ENCODE measurements around the gene TIMP2. TPM values are rescaled to one million over a fixed set of nuclear protein-coding genes. Genes with fewer than 3 reads are reported as not detected.
A peak's percentile ranks its signal among the peaks of the same experiment; 100 is the strongest.

Gene TIMP2
- polyA plus RNA-seq, 2 of the 4 experiments (the other 2 are of a cell fraction) = 68.1 to 166 TPM

DNA sequence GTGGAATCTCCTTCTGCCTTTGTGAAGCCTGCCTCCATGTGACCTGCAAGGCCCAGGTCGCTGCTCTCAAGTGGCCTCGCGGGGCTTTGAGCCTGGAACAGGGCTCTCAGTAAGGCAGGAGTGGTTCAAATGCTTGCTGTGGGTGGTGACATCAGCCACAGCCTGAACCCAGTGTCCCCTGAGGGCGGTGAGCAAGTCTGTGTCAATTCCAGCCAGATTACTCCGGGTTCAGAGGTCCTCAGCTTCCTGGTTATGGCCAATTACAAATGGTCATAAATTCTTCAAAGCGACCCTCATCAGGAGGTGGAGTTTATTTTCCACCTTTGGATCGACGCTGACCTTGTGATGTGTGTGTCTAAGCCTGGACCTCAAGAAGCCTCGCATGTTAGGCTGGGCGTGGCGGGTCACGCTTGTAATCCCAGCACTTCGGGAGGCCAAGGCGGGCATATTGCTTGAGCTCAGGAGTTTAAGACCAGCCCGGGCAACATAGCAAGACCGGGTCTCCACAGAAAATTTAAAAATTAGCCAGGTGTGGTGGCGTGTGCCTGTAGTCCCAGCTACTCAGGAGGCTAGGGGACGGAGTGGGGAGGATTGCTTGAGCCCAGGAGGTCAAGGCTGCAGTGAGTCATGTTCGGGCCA is 37.3 kb upstream of the TIMP2 start:
- H3K4me1 ChIP-seq = peaks cover 24% of the 10 kb centered on the region
- DNase-seq (ENCODE audit: low read depth in 1 of 2, low spot score in 1 of 2) (peak in 1 of 2 experiments; percentile 57), FAIRE-seq (no peak), ATAC-seq (no peak)
- H3K4me3 ChIP-seq = no peak overlapping the region
- 64% methylated on average over 19 of the region's 19 CpGs for WGBS (ENCODE audit: missing lambda C conversion rate)
- no peaks in the 10 kb centered on the region for H3K9me3 ChIP-seq
- H3K4me2 ChIP-seq = 0 out of 3 replicates have a peak overlapping the region, but pooled peaks have one; percentile 4
- TF ChIP-seq, protein P1, sequence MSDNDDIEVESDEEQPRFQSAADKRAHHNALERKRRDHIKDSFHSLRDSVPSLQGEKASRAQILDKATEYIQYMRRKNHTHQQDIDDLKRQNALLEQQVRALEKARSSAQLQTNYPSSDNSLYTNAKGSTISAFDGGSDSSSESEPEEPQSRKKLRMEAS (IDR thresholded peaks at IDR 0.05) = 0 out of 2 replicates have a peak, but pooled peaks have one; percentile 31
- no peak for TF ChIP-seq HOXB5 (CRISPR knock-in tag; IDR thresholded peaks at IDR 0.05)
- peak overlapping the region; percentile 5 to 54; a peak in 4 of 6 replicates for H3K27ac ChIP-seq
- CTCF ChIA-PET = interaction anchor here (0.6 to 12.6 kb wide), 8 partner anchors 9 to 92 kb away, joined by 3 to 321 read pairs (median 4); no protein-coding TSS in a partner anchor
- POLR2A ChIA-PET = no interaction called here

DNA sequence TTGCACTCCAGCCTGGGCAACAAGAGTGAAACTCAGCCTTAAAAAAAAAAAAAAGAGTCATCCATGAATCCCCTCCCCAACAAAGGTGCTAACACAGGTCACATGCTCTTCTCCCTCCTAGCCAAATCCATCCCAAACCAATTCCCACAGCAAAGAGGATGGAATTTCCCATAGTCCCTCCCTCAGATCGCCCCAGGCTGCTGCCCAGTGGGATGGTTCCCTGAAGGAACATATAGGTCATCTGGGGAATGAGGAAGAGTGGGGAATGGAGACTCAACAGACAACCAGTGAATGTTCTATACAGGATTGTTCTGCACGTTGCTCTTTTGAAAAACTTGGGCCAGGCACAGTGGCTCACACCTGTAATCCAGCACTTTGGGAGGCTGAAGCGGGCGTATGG is 36.4 kb upstream of the TIMP2 start:
- CTCF ChIA-PET = interaction anchor here (1.2 to 12.6 kb wide), 7 partner anchors 10 to 96 kb away, joined by 4 to 321 read pairs (median 14); no protein-coding TSS in a partner anchor
- TF ChIP-seq EHMT2 (IDR thresholded peaks at IDR 0.05; ENCODE audit: low read depth) (no peak), MAFK (IDR thresholded peaks at IDR 0.05; ENCODE audit: partially characterized antibody) (no peak), RARB (CRISPR knock-in tag; IDR thresholded peaks at IDR 0.05) (no peak), TFCP2L1 (CRISPR knock-in tag; IDR thresholded peaks at IDR 0.05) (no peak), FOXS1 (CRISPR knock-in tag; IDR thresholded peaks at IDR 0.05) (no peak), PHF8 (IDR thresholded peaks at IDR 0.05; ENCODE audit: borderline replicate concordance, low read depth) (no peak), RCOR1 (IDR thresholded peaks at IDR 0.05; ENCODE audit: low read depth, low read length) (no peak), ZFP36 (IDR thresholded peaks at IDR 0.05; ENCODE audit: borderline replicate concordance, partially characterized antibody) (no peak)
- TF ChIP-seq, protein P2, sequence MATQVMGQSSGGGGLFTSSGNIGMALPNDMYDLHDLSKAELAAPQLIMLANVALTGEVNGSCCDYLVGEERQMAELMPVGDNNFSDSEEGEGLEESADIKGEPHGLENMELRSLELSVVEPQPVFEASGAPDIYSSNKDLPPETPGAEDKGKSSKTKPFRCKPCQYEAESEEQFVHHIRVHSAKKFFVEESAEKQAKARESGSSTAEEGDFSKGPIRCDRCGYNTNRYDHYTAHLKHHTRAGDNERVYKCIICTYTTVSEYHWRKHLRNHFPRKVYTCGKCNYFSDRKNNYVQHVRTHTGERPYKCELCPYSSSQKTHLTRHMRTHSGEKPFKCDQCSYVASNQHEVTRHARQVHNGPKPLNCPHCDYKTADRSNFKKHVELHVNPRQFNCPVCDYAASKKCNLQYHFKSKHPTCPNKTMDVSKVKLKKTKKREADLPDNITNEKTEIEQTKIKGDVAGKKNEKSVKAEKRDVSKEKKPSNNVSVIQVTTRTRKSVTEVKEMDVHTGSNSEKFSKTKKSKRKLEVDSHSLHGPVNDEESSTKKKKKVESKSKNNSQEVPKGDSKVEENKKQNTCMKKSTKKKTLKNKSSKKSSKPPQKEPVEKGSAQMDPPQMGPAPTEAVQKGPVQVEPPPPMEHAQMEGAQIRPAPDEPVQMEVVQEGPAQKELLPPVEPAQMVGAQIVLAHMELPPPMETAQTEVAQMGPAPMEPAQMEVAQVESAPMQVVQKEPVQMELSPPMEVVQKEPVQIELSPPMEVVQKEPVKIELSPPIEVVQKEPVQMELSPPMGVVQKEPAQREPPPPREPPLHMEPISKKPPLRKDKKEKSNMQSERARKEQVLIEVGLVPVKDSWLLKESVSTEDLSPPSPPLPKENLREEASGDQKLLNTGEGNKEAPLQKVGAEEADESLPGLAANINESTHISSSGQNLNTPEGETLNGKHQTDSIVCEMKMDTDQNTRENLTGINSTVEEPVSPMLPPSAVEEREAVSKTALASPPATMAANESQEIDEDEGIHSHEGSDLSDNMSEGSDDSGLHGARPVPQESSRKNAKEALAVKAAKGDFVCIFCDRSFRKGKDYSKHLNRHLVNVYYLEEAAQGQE (IDR thresholded peaks at IDR 0.05) = no peak
- TF ChIP-seq, protein P3, sequence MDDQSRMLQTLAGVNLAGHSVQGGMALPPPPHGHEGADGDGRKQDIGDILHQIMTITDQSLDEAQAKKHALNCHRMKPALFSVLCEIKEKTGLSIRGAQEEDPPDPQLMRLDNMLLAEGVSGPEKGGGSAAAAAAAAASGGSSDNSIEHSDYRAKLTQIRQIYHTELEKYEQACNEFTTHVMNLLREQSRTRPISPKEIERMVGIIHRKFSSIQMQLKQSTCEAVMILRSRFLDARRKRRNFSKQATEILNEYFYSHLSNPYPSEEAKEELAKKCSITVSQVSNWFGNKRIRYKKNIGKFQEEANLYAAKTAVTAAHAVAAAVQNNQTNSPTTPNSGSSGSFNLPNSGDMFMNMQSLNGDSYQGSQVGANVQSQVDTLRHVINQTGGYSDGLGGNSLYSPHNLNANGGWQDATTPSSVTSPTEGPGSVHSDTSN (IDR thresholded peaks at IDR 0.05) = no peak
- TF ChIP-seq, protein P4, sequence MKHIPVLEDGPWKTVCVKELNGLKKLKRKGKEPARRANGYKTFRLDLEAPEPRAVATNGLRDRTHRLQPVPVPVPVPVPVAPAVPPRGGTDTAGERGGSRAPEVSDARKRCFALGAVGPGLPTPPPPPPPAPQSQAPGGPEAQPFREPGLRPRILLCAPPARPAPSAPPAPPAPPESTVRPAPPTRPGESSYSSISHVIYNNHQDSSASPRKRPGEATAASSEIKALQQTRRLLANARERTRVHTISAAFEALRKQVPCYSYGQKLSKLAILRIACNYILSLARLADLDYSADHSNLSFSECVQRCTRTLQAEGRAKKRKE (CRISPR knock-in tag; IDR thresholded peaks at IDR 0.05; ENCODE audit: low read depth) = no peak
- TF ChIP-seq, protein P5, sequence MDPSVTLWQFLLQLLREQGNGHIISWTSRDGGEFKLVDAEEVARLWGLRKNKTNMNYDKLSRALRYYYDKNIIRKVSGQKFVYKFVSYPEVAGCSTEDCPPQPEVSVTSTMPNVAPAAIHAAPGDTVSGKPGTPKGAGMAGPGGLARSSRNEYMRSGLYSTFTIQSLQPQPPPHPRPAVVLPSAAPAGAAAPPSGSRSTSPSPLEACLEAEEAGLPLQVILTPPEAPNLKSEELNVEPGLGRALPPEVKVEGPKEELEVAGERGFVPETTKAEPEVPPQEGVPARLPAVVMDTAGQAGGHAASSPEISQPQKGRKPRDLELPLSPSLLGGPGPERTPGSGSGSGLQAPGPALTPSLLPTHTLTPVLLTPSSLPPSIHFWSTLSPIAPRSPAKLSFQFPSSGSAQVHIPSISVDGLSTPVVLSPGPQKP (IDR thresholded peaks at IDR 0.05; ENCODE audit: low read depth, low read length) = no peak
- POLR2A ChIA-PET = interaction anchor here (1.0 kb wide), 1 partner anchor 38 kb away, joined by 4 read pairs; no protein-coding TSS in a partner anchor
- ATAC-seq = no peak
- no peak for DNase-seq (ENCODE audit: low read depth in 1 of 2, low spot score in 1 of 2)
- Histone ChIP-seq H3K4me2 (no peak overlapping the region), H3K27ac (peak overlapping the region in 1 of 2 experiments; percentile 54; a peak in 2 of 6 replicates), H3K4me3 (no peak overlapping the region), H3K9me3 (no peaks in the 10 kb centered on the region), H3K4me1 (peaks cover 33% of the 10 kb centered on the region)
- FAIRE-seq = no peak
- 98% methylated on average over 4 of the region's 4 CpGs for WGBS (ENCODE audit: missing lambda C conversion rate)
